GM21390 (cell line): ENCODE measurements around the gene NKX1-2.

Source experiments
- ATAC-seq: cut with Tn5 transposase; IDR thresholded peaks from one replicate; pipeline ENCODE4 v1.9.1; 2021; ENCODE audit not compliant: unreplicated experiment

The NKX1-2 gene

GRCh38 chr10:124418726-124419501, 30.9 kb downstream of the NKX1-2 start, which contains the start of gene OAT:
Gene OAT (minus strand): TSS chr10:124418923. CDS start chr10:124412171, 6,752 bp downstream.
- ATAC-seq, result peak; percentile 99

GRCh38 chr10:124417895-124418725, 31.7 kb downstream of the NKX1-2 start:
- peak; percentile 26 for ATAC-seq

GRCh38 chr10:124416733-124417132, 33.1 kb downstream of the NKX1-2 start:
- ATAC-seq, result no peak

GRCh38 chr10:124415210-124415609, 34.6 kb downstream of the NKX1-2 start:
- no peak for ATAC-seq

- ATAC-seq, result no peak
These were observed 35.8 kb downstream of the NKX1-2 start for GRCh38 chr10:124414076-124414475.

GRCh38 chr10:124409696-124410095, 40.1 kb downstream of the NKX1-2 start:
- ATAC-seq, result no peak

- no peak for ATAC-seq
These were observed 41.5 kb downstream of the NKX1-2 start for GRCh38 chr10:124408357-124408756.

GRCh38 chr10:124407456-124407855, 42.4 kb downstream of the NKX1-2 start:
- ATAC-seq, result no peak

- peak; percentile 95 for ATAC-seq
These were observed 46.3 kb downstream of the NKX1-2 start for GRCh38 chr10:124403548-124403947.

GRCh38 chr10:124402273-124402672, 47.6 kb downstream of the NKX1-2 start:
- ATAC-seq, result no peak

- ATAC-seq, result no peak
These were observed 48.2 kb downstream of the NKX1-2 start for GRCh38 chr10:124401633-124402032.
